GM21515 (cell line): ENCODE measurements around the gene RASA1.

Experiments used
- ATAC-seq: cut with Tn5 transposase; IDR thresholded peaks from one replicate; pipeline ENCODE4 v1.9.1; 2021; ENCODE audit not compliant: unreplicated experiment

RASA1 gene

GRCh38 chr5:87438231-87438630 lies 170.5 kb downstream of the RASA1 start:
- no peak for ATAC-seq
